Measurements from ENCODE around the gene FGF2. TPM values are rescaled to one million over a fixed set of nuclear protein-coding genes. Genes with fewer than 3 reads are reported as not detected.

Gene FGF2
- total RNA-seq, 1 experiment from 2014 or later, result 3.8 TPM

GRCh38 chr4:122889726-122890125 lies 63.1 kb downstream of the FGF2 start:
- H3K27me3 ChIP-seq (ENCODE audit: insufficient read depth, low read length), result no peaks in the 10 kb centered on the region
- H3K27ac ChIP-seq (ENCODE audit: low read depth, low read length), result no peak overlapping the region
- ATAC-seq (no peak), DNase-seq (ENCODE audit: low read depth, low spot score) (no peak)
- CTCF ChIA-PET, result no interaction called here
- H3K79me2 ChIP-seq (ENCODE audit: insufficient read depth, low read length), result no peaks in the 10 kb centered on the region
- intact Hi-C loops (cut with micrococcal nuclease), result no loop called here
- no TSS peak for BruUV-seq (replicated peaks)
- no peak for TF ChIP-seq TCF7L2 (IDR thresholded peaks at IDR 0.05; ENCODE audit: borderline replicate concordance, extremely low read depth, insufficient read depth, insufficient read length)
- TF ChIP-seq EGR1 (IDR thresholded peaks at IDR 0.05; ENCODE audit: low read depth), result no peak
- no peak for TF ChIP-seq SIN3A (IDR thresholded peaks at IDR 0.05; ENCODE audit: low read depth)
- no peaks in the 10 kb centered on the region for H4K20me1 ChIP-seq (ENCODE audit: insufficient read depth)
- 0 out of 4 replicates have a peak, but pooled peaks cover 0 to 2% of the 10 kb centered on the region in 2 experiments for H3K36me3 ChIP-seq (ENCODE audit: control insufficient read depth in 1 of 2, insufficient read depth in 2 of 2, low read length in 2 of 2)
- no peak overlapping the region for H3K4me3 ChIP-seq (replicated peaks in 1 of 2; ENCODE audit: low read depth in 1 of 2, low read length in 2 of 2)
- no peaks in the 10 kb centered on the region for H3K4me1 ChIP-seq (ENCODE audit: control insufficient read depth in 1 of 2, insufficient read depth in 2 of 2, low read length in 2 of 2)
- no peaks in the 10 kb centered on the region for H3K9me3 ChIP-seq (ENCODE audit: control insufficient read depth in 1 of 2, insufficient read depth in 1 of 2, low read depth in 1 of 2, low read length in 2 of 2)
- no peak overlapping the region for H3K9ac ChIP-seq (ENCODE audit: low read length)
- RAD21 ChIA-PET (ENCODE audit: low non-redundant PET in 1 of 2, low total read pairs in 2 of 2, uncharacterized antibody in 2 of 2, unreplicated experiment in 2 of 2), result no interaction called here
- POLR2A ChIA-PET, result interaction anchor here (0.6 kb wide), 1 partner anchor 31 kb away, joined by 5 read pairs; no protein-coding TSS in a partner anchor
- no peak overlapping the region for H2AFZ ChIP-seq (ENCODE audit: low read depth, low read length, poor library complexity, severe bottlenecking)
- no peaks in the 10 kb centered on the region for H3K9me2 ChIP-seq (ENCODE audit: insufficient read depth)
- H3K4me2 ChIP-seq (ENCODE audit: low read length), result no peak overlapping the region

- Histone ChIP-seq H3K27me3 (ENCODE audit: insufficient read depth, low read length) (no peaks in the 10 kb centered on the region), H3K4me3 (replicated peaks in 1 of 2; ENCODE audit: low read depth in 1 of 2, low read length in 2 of 2) (no peak overlapping the region), H3K9ac (ENCODE audit: low read length) (no peak overlapping the region), H3K4me2 (ENCODE audit: low read length) (no peak overlapping the region), H3K9me2 (ENCODE audit: insufficient read depth) (no peaks in the 10 kb centered on the region), H3K4me1 (ENCODE audit: control insufficient read depth in 1 of 2, insufficient read depth in 2 of 2, low read length in 2 of 2) (no peaks in the 10 kb centered on the region), H2AFZ (ENCODE audit: low read depth, low read length, poor library complexity, severe bottlenecking) (no peak overlapping the region), H3K79me2 (ENCODE audit: insufficient read depth, low read length) (no peaks in the 10 kb centered on the region), H4K20me1 (ENCODE audit: insufficient read depth) (no peaks in the 10 kb centered on the region), H3K27ac (ENCODE audit: low read depth, low read length) (no peak overlapping the region), H3K9me3 (ENCODE audit: control insufficient read depth in 1 of 2, insufficient read depth in 1 of 2, low read depth in 1 of 2, low read length in 2 of 2) (no peaks in the 10 kb centered on the region), H3K36me3 (ENCODE audit: control insufficient read depth in 1 of 2, insufficient read depth in 2 of 2, low read length in 2 of 2) (0 out of 4 replicates have a peak, but pooled peaks cover 0 to 2% of the 10 kb centered on the region in 2 experiments)
- no TSS peak for BruUV-seq (replicated peaks)
- DNase-seq (ENCODE audit: low read depth, low spot score) (no peak), ATAC-seq (no peak)
- RAD21 ChIA-PET (ENCODE audit: low non-redundant PET in 1 of 2, low total read pairs in 2 of 2, uncharacterized antibody in 2 of 2, unreplicated experiment in 2 of 2), result no interaction called here
- POLR2A ChIA-PET, result no interaction called here
- CTCF ChIA-PET, result no interaction called here
- TF ChIP-seq ELF1 (IDR thresholded peaks at IDR 0.05; ENCODE audit: borderline replicate concordance, low read depth), result no peak
- no peak for TF ChIP-seq EGR1 (IDR thresholded peaks at IDR 0.05; ENCODE audit: low read depth)
- no peak for TF ChIP-seq REST (IDR thresholded peaks at IDR 0.05; ENCODE audit: low read depth)
- no peak for TF ChIP-seq YY1 (IDR thresholded peaks at IDR 0.05; ENCODE audit: extremely low read depth, insufficient replicate concordance, low read depth, low read length)
- intact Hi-C loops (cut with micrococcal nuclease), result no loop called here
These were observed 63.6 kb downstream of the FGF2 start for GRCh38 chr4:122890147-122890795.

Data from HCT116 (cell line).